MCF 10A (cell line): ENCODE measurements around the gene NELL2. TPM values are rescaled to one million over a fixed set of nuclear protein-coding genes. Genes with fewer than 3 reads are reported as not detected.
A peak's percentile ranks its signal among the peaks of the same experiment; 100 is the strongest.

ENCODE experiments used
- BruUV-seq: library from RNA; stranded (reverse); fragments of 400-500 nt; replicated peaks from 2 replicates; lab custom pipeline; 2021; lab: Mats Ljungman, UMichigan
- CTCF ChIA-PET: fragments of 300-600 bp; sonication (Branson Sonifier 250); formaldehyde crosslinking; extraction: SDS; loops from one replicate; lab custom pipeline; 2021; ENCODE audit warnings: antibody characterized with exemption, inconsistent platforms; lab: Yijun Ruan, JAX
- POLR2A ChIA-PET: fragments of 300-600, 350-650 bp; sonication (Branson Sonifier 250); formaldehyde crosslinking; extraction: SDS; loops from one replicate; lab custom pipeline; 2020; ENCODE audit warnings: antibody characterized with exemption, inconsistent platforms; lab: Yijun Ruan, JAX
- DNase-seq: peaks from one replicate; pipeline ENCODE4 v3.0.0-alpha.2; 2018; ENCODE audit not compliant: unreplicated experiment
- H3K27ac Mint-ChIP-seq: one replicate; pipeline ENCODE4 v1.8.0; 2022; ENCODE audit warnings: mild to moderate bottlenecking, low read depth, mixed read lengths; ENCODE audit not compliant: unreplicated experiment
- H3K27me3 Mint-ChIP-seq: one replicate; pipeline ENCODE4 v1.8.0; 2022; ENCODE audit warnings: mixed read lengths; ENCODE audit not compliant: insufficient read depth, unreplicated experiment
- H3K36me3 Mint-ChIP-seq: one replicate; pipeline ENCODE4 v1.8.0; 2022; ENCODE audit warnings: mild to moderate bottlenecking, moderate library complexity, mixed read lengths; ENCODE audit not compliant: insufficient read depth, unreplicated experiment
- H3K4me1 Mint-ChIP-seq: one replicate; pipeline ENCODE4 v1.8.0; 2022; ENCODE audit warnings: mixed read lengths; ENCODE audit not compliant: insufficient read depth, unreplicated experiment
- H3K4me3 Mint-ChIP-seq: one replicate; pipeline ENCODE4 v1.8.0; 2022; ENCODE audit warnings: mild to moderate bottlenecking, moderate library complexity, mixed read lengths; ENCODE audit not compliant: unreplicated experiment
- H3K9me3 Mint-ChIP-seq: one replicate; pipeline ENCODE4 v1.8.0; 2022; ENCODE audit warnings: mixed read lengths; ENCODE audit not compliant: unreplicated experiment
- CTCF ChIP-seq: fragments of 200-600 bp; IDR thresholded peaks from one replicate; pipeline ENCODE4 v1.8.0; 2022; ENCODE audit warnings: antibody characterized with exemption, mild to moderate bottlenecking; ENCODE audit not compliant: unreplicated experiment
- intact Hi-C: fragments of 100-400 bp; cut with micrococcal nuclease; formaldehyde crosslinking; loops from 2 replicates; pipeline ENCODE4 v1.14.1; 2022
- total RNA-seq: library from RNA; stranded (reverse); gene quantifications from 2 replicates; pipeline ENCODE4 v1.2.3, GENCODE V29; 2022

Gene NELL2
- total RNA-seq, 1 experiment from 2014 or later: not detected

- intact Hi-C loops: loop anchor here (1.0 kb wide), 1 partner anchor 859 kb away; no protein-coding TSS in a partner anchor
- no peak for TF ChIP-seq CTCF
Observed at GRCh38 chr12:44873898-44874297, 2.2 kb downstream of the NELL2 start.

GRCh38 chr12:44869503-44869902 is 6.6 kb downstream of the NELL2 start:
- DNase-seq: no peak
- peaks cover 9% of the 10 kb centered on the region for H3K9me3 Mint-ChIP-seq
- CTCF ChIA-PET: no interaction called here
- POLR2A ChIA-PET: no interaction called here
- TF ChIP-seq CTCF: no peak
- no peaks in the 10 kb centered on the region for H3K36me3 Mint-ChIP-seq
- intact Hi-C loops: no loop called here
- H3K4me1 Mint-ChIP-seq: no peaks in the 10 kb centered on the region
- H3K27me3 Mint-ChIP-seq: peaks cover 88% of the 10 kb centered on the region
- BruUV-seq: no TSS peak
- no peak overlapping the region for H3K4me3 Mint-ChIP-seq
- no peak overlapping the region for H3K27ac Mint-ChIP-seq

More at GRCh38 chr12:44873898-44874297, 2.2 kb downstream of the NELL2 start:
- H3K27ac Mint-ChIP-seq: no peak overlapping the region
- peak; percentile 6 for DNase-seq
- ChIA-PET CTCF (interaction anchor here (1.2 kb wide), 1 partner anchor 15 kb away, joined by 3 read pairs; no protein-coding TSS in a partner anchor), POLR2A (no interaction called here)
- no peaks in the 10 kb centered on the region for H3K36me3 Mint-ChIP-seq
- H3K9me3 Mint-ChIP-seq: no peaks in the 10 kb centered on the region
- H3K27me3 Mint-ChIP-seq: peaks cover 99% of the 10 kb centered on the region
- peaks cover 9% of the 10 kb centered on the region for H3K4me1 Mint-ChIP-seq
- no peak overlapping the region for H3K4me3 Mint-ChIP-seq
- BruUV-seq: no TSS peak

GRCh38 chr12:44863867-44864266 is 12.2 kb downstream of the NELL2 start:
- H3K4me3 Mint-ChIP-seq: no peak overlapping the region
- CTCF ChIA-PET: no interaction called here
- no peak overlapping the region for H3K27ac Mint-ChIP-seq
- no peaks in the 10 kb centered on the region for H3K36me3 Mint-ChIP-seq
- peaks cover 58% of the 10 kb centered on the region for H3K27me3 Mint-ChIP-seq
- H3K9me3 Mint-ChIP-seq: peaks cover 9% of the 10 kb centered on the region
- no peaks in the 10 kb centered on the region for H3K4me1 Mint-ChIP-seq
- BruUV-seq: no TSS peak
- no peak for TF ChIP-seq CTCF
- no peak for DNase-seq
- POLR2A ChIA-PET: no interaction called here
- intact Hi-C loops: no loop called here

- Mint-ChIP-seq H3K4me3 (no peak overlapping the region), H3K9me3 (no peaks in the 10 kb centered on the region), H3K36me3 (no peaks in the 10 kb centered on the region), H3K4me1 (no peaks in the 10 kb centered on the region), H3K27ac (no peak overlapping the region), H3K27me3 (peaks cover 63% of the 10 kb centered on the region)
- POLR2A ChIA-PET: no interaction called here
- no peak for DNase-seq
- intact Hi-C loops: no loop called here
- CTCF ChIA-PET: interaction anchor here (0.6 kb wide), 1 partner anchor 428 kb away, joined by 3 read pairs; no protein-coding TSS in a partner anchor
- BruUV-seq: no TSS peak
- no peak for TF ChIP-seq CTCF
Observed at GRCh38 chr12:44859998-44860689, 16.0 kb downstream of the NELL2 start.
